Measurements from ENCODE around the gene CDK3. TPM values are rescaled to one million over a fixed set of nuclear protein-coding genes. Genes with fewer than 3 reads are reported as not detected.

The CDK3 gene
- total and polyA plus RNA-seq, 12 donors = 0.52 to 11.3 (median 1.5) TPM

GRCh38 chr17:76004750-76005262 lies 4.2 kb downstream of the CDK3 start:
- DNase-seq = no peak
- intact Hi-C loops (cut with DNase I) = loop anchor here (1.0 to 10.0 kb wide), 5 partner anchors 98 to 240 kb away; partner anchors contain the start of genes MRPL38 (in 4 of the 10) and GALK1 (in 1 of the 10)

GRCh38 chr17:76005263-76006149 lies 4.9 kb downstream of the CDK3 start:
- Histone ChIP-seq H3K4me3 (no peak overlapping the region), H3K27me3 (no peaks in the 10 kb centered on the region), H3K36me3 (peaks cover 0 to 12% (median 0%) of the 10 kb centered on the region in 9 donors), H3K4me1 (peaks cover 0 to 15% (median 0%) of the 10 kb centered on the region in 9 donors), H3K27ac (peak overlapping the region in 3 of 10 donors; percentile 2 to 36 (median 31)), H3K9me3 (no peaks in the 10 kb centered on the region)
- DNase-seq (peak; percentile 66 to 78), ATAC-seq (peak; percentile 35 to 75 (median 64))
- intact Hi-C loops (cut with DNase I) = loop anchor here (1.0 to 10.0 kb wide), 5 partner anchors 98 to 241 kb away; partner anchors contain the start of genes MRPL38 (in 4 of the 10) and GALK1 (in 1 of the 10)
- WGBS, 2 donors = 49 to 51% methylated on average over 16 of the region's 16 CpGs
- TF ChIP-seq CTCF (IDR thresholded peaks at IDR 0.05) = peak; percentile 63 to 80 (median 78)

More at GRCh38 chr17:76004750-76005262, 4.2 kb downstream of the CDK3 start:
- 71 to 81% methylated on average over 8 of the region's 8 CpGs for WGBS, 2 donors
- Histone ChIP-seq H3K9me3 (no peaks in the 10 kb centered on the region), H3K36me3 (peaks cover 0 to 17% (median 0%) of the 10 kb centered on the region in 9 donors), H3K4me3 (no peak overlapping the region), H3K4me1 (peaks cover 0 to 15% (median 0%) of the 10 kb centered on the region in 9 donors), H3K27ac (peak overlapping the region in 3 of 10 donors; percentile 2 to 36 (median 31)), H3K27me3 (no peaks in the 10 kb centered on the region)
- ATAC-seq = peak in 4 of 8 donors; percentile 2 to 43 (median 18)
- no peak for TF ChIP-seq CTCF (IDR thresholded peaks at IDR 0.05)

- no peak for TF ChIP-seq CTCF (IDR thresholded peaks at IDR 0.05)
- H3K27me3 ChIP-seq = no peaks in the 10 kb centered on the region
Measured at GRCh38 chr17:76007131-76007849, 6.6 kb downstream of the CDK3 start.

GRCh38 chr17:76007850-76008165 lies 7.2 kb downstream of the CDK3 start:
- H3K4me1 ChIP-seq = peaks cover 0 to 15% (median 0%) of the 10 kb centered on the region in 9 donors
- 87 to 89% methylated on average over 16 of the region's 16 CpGs for WGBS, 2 donors
- no peaks in the 10 kb centered on the region for H3K27me3 ChIP-seq
- H3K36me3 ChIP-seq = peaks cover 0 to 3% (median 0%) of the 10 kb centered on the region in 9 donors
- H3K27ac ChIP-seq = no peak overlapping the region
- intact Hi-C loops (cut with DNase I) = loop anchor here in 2 of 10 donors (5.0 to 10.0 kb wide), 2 partner anchors 101 to 243 kb away; partner anchors contain the start of gene GALK1 (in 1 of the 2)
- H3K4me3 ChIP-seq = no peak overlapping the region
- no peak for DNase-seq
- no peaks in the 10 kb centered on the region for H3K9me3 ChIP-seq
- ATAC-seq = no peak
- TF ChIP-seq CTCF (IDR thresholded peaks at IDR 0.05) = no peak

More at GRCh38 chr17:76007131-76007849, 6.6 kb downstream of the CDK3 start:
- DNase-seq = no peak
- ATAC-seq = no peak
- no peak overlapping the region for H3K27ac ChIP-seq
- intact Hi-C loops (cut with DNase I) = loop anchor here in 2 of 10 donors (5.0 to 10.0 kb wide), 2 partner anchors 100 to 242 kb away; partner anchors contain the start of gene GALK1 (in 1 of the 2)
- no peaks in the 10 kb centered on the region for H3K9me3 ChIP-seq
- WGBS, 2 donors = 91 to 94% methylated on average over 39 of the region's 39 CpGs
- no peak overlapping the region for H3K4me3 ChIP-seq
- H3K4me1 ChIP-seq = peaks cover 0 to 15% (median 0%) of the 10 kb centered on the region in 9 donors
- peaks cover 0 to 3% (median 0%) of the 10 kb centered on the region in 9 donors for H3K36me3 ChIP-seq

Measured in heart right ventricle (tissue), 16 donors.